Activated T-helper 1 cell treated with anti-CD3 and anti-CD28 coated beads, Interleukin-2, amount 50 U/mL, for 16 hours (primary cell): ENCODE results near the gene NUAK1.
"Not testable (repeated sequence)": the region's sequence is repeated elsewhere in the genome, so short reads cannot be mapped to it uniquely, and the experiment has no call there.

Experiments
- DNase-seq, 2 donors: peaks; one replicate each; pipeline ENCODE4 v3.0.0-alpha.2; 2020; ENCODE audit warnings: low read depth in 1 of 2, low spot score in 1 of 2

Gene NUAK1

DNA sequence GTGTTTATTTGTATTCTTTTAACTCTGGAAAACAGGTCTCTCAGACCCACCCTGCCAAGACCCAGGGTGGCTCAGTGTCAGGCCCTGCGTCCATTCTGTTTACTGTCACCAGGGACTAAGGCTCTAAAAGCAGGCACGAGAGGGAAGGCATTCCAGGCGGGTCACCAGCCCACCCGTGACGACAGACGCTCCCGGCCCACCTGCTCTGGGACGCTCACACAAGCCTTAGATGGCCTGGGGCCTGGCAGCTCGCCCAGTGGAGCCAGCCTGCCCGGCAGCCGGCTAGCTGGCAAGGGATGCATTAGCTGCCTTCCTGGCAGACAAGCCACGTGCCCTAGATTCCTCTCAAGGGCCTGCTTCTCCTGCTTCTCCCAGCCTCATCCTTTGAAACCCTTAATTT, 9.2 kb upstream of the NUAK1 start:
- no peak for DNase-seq

DNA sequence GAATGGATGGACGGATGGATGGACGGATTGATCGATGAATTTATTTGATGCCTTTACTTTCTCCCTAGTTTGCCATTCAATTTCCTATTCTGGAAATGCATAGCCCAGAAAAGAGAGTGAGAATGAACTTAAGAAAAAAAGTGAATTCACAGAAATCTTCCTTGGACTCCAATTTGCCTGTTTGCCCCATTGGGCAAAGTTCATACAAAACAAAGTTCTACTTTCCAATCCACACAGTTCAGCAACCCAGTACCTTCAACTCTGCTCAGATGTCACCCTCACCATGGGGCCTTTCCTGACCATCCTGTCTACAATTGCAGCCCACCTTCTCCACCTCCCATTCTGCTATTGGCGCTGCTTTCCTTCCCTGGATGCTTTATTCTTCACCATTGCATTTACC, 8.2 kb upstream of the NUAK1 start:
- DNase-seq, result no peak

GRCh38 chr12:106145539-106146447, 7.0 kb upstream of the NUAK1 start:
- no peak for DNase-seq

DNA sequence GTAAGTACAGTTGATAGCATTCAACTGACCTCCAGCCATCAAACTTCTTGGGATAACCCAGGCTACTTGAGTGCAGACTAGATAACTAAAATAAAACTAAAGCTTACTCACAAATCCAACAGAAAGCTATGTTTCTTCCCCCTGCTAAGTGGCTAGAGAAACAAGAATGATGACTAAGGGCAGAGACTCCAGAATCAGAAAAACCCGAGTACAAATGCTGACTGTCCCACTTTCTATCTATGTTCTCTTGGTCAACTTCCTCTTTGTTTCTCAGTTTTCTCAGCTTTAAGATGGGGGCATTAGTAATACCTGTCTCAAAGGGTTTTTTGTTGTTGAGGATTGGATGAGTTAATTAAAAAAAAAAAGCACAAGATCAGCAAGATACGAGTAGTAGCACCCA, 6.1 kb upstream of the NUAK1 start:
- DNase-seq, result no peak

DNA sequence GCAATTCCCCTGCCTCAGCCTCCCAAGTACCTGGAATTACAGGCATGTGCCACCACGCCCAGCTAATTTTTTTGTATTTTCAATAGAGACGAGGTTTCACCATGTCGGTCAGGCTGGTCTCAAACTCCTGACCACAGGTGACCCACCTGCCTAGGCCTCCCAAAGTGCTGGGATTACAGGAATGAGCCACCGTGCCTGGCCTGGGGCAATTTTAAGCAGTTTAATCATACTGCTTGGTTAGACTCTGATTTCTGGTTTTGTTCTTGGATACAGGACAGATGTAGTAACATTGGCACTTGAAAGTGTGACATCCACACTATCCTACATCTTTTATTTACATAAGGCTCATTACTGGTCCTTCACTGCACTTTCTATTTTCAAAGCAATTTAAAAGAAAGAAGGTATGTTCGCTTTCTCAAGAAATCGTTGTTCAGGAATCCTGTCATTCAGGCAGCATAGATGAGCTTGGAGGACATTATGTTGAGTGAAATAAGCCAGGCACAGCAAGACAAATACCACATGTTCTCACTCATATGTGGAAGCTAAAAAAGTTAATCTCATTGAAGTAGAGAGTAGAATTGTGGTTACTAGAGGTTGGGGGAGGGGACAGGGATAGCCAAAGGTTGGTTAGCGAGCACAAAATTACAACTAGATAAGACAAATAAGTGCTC, 4.0 kb upstream of the NUAK1 start:
- DNase-seq, result no peak

DNA sequence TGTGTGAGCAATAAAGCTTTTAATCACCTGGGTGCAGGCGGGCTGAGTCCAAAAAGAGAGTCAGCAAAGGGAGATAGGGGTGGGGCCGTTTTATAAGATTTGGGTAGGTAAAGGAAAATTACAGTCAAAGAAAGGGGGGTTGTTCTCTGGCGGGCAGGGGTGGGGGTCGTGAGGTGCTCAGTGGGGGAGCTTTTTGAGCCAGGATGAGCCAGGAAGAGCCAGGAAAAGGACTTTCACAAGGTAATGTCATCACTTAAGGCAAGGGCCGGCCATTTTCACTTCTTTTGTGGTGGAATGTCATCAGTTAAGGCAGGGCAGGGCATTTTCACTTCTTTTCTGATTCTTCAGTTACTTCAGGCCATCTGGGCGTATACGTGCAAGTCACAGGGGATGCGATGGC, 3.2 kb upstream of the NUAK1 start:
- not testable (repeated sequence) for DNase-seq

- DNase-seq, result no peak
These were observed 2.7 kb upstream of the NUAK1 start for GRCh38 chr12:106141452-106141851.

- no peak for DNase-seq
These were observed 2.2 kb upstream of the NUAK1 start for GRCh38 chr12:106141003-106141402.

- DNase-seq, result no peak
These were observed 1.7 kb upstream of the NUAK1 start for GRCh38 chr12:106140223-106140986.

GRCh38 chr12:106139422-106140171, 843 bp upstream of the NUAK1 start:
- DNase-seq, result no peak

- DNase-seq, result no peak
These were observed 459 bp downstream of the NUAK1 start for GRCh38 chr12:106138357-106138632.

DNA sequence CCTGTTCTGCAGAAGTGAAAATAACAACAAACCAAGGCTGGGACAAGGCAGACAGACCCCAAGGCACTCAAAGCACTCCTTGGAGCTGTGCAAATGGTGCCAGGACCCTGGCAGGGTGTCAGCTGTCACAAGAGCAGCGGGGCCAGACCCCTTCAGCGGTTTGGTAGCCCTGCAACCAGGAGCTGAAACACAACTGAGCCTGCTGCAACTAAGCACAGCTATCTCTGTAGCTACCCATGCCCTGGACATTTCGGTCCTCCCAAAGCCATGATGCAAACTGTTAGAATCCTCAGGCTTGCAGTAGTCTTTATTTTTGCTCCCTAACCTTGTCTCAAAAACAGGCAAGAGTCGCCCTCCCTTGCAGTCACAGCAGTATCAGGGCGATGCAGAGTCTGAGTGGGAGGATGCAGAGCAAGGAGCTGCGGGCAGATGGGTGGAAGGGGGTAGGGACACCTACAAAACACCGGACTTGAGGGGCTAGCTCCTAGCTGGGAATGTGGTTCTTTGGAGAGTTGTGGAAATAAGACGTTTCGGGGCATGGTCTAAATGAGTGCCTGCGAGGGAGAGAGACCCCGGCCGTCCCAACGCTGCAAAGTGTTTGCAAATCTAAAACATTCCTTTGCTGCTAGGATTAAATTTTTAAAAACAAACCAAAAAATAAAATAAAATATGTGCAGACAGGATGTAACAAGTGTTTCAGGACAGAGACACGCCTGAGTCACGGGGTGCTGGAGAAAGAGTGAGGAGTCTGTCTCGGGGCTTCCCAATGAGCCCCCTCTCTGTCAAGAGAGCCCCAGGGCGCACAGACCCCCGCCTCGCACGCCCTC, 1.0 kb downstream of the NUAK1 start:
- no peak for DNase-seq

DNA sequence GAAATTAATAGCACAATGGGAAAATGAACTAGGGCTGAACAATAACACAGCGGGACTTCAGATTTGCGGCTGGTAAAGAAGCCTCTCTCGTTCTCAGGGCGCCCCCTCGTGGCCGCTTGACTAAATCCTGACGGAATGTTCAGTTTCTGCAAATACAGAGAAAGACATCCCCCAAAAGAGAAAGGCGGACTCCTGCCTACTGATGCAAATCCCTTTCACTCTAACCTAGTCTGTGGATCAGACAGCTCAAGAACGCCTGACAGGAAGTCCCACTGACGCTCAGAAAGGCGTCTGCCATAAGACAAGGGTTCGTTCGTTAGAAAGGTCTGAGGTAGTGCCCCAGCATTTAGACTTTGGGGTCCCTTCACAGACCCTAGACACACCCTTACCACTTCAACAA, 2.5 kb downstream of the NUAK1 start:
- DNase-seq, result peak; percentile 43 to 55

GRCh38 chr12:106135781-106136180, 3.0 kb downstream of the NUAK1 start:
- no peak for DNase-seq

DNA sequence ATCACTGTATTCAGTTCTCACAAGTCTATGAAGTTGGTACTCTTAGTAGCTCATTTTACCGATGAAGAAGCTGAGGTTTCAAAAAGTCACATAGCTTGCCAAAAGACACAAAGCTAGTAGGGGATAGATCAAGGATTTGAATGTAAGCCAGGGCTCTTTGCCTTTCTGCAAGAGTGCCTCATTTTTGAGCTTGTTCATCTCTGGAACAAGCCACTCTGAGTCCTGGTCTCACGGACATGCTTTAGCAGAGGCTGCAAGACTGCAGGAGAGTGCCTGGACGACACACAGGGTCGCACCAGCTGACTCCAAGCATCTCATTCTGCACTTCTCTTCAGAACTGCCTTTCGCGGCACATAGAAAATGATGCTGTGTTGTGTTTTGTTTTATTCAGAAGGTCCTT, 3.7 kb downstream of the NUAK1 start:
- no peak for DNase-seq

GRCh38 chr12:106134294-106134949, 4.3 kb downstream of the NUAK1 start:
- no peak for DNase-seq

DNA sequence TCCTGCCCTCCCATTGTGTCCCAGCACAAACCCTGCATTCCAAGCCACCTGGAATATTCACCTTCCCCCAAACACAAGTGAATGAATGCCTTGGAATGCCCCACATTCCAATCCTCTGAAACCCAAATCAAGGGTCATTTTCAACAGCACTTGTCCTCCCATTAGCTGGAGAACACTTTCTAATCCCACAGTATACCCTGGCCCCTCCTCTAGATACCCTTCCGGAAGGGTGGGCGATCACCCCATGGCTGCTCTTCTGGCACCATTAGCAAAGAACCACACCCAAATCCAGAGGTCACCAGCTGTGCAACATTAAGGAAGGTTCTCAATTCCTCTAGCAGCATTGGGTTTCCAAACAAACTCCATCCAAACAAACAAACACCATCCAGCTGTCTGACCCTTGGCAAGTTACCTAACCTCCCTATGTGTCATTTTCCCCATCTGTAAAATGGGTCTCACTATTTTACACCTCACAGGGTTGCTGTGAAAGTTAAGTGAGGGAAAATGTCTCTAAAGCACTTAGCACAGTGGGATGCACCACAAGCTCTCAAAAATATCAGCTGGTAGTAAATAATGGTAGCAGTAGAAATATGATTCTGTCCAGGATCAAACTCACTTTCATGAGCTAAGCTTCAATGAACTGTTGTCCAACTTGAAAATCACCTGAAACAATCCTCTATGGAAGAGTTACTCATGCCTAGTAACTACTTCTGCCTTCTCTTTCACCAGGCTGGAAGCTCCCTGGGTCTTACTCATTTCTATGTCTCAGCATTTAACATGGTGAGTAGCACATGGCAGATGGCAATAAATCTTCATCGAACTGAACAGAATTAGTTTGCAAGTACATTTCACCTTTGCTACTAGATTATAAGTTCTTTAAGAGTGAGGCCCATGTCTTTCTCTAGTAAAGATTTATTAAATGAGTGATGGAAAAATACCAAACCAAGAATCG, 5.3 kb downstream of the NUAK1 start:
- DNase-seq, result no peak

- DNase-seq, result no peak
These were observed 6.3 kb downstream of the NUAK1 start for GRCh38 chr12:106132175-106133135.
